Measurements from ENCODE around the gene TPCN2.

GRCh38 chr11:69099180-69099579 is 50.4 kb downstream of the TPCN2 start:
- TF ChIP-seq ZNF565 (CRISPR knock-in tag; conservative IDR thresholded peaks at IDR 0.05; ENCODE audit: low read depth) (no peak), ZFP3 (CRISPR knock-in tag; IDR thresholded peaks at IDR 0.05) (no peak), ESRRG (CRISPR knock-in tag; IDR thresholded peaks at IDR 0.05) (no peak), CSDC2 (CRISPR knock-in tag; IDR thresholded peaks at IDR 0.05) (no peak)
- TF ChIP-seq, protein P1, sequence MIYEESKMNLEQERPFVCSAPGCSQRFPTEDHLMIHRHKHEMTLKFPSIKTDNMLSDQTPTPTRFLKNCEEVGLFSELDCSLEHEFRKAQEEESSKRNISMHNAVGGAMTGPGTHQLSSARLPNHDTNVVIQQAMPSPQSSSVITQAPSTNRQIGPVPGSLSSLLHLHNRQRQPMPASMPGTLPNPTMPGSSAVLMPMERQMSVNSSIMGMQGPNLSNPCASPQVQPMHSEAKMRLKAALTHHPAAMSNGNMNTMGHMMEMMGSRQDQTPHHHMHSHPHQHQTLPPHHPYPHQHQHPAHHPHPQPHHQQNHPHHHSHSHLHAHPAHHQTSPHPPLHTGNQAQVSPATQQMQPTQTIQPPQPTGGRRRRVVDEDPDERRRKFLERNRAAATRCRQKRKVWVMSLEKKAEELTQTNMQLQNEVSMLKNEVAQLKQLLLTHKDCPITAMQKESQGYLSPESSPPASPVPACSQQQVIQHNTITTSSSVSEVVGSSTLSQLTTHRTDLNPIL (CRISPR knock-in tag; IDR thresholded peaks at IDR 0.05; ENCODE audit: low read depth): no peak
- TF ChIP-seq, protein P2, sequence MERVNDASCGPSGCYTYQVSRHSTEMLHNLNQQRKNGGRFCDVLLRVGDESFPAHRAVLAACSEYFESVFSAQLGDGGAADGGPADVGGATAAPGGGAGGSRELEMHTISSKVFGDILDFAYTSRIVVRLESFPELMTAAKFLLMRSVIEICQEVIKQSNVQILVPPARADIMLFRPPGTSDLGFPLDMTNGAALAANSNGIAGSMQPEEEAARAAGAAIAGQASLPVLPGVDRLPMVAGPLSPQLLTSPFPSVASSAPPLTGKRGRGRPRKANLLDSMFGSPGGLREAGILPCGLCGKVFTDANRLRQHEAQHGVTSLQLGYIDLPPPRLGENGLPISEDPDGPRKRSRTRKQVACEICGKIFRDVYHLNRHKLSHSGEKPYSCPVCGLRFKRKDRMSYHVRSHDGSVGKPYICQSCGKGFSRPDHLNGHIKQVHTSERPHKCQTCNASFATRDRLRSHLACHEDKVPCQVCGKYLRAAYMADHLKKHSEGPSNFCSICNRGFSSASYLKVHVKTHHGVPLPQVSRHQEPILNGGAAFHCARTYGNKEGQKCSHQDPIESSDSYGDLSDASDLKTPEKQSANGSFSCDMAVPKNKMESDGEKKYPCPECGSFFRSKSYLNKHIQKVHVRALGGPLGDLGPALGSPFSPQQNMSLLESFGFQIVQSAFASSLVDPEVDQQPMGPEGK (CRISPR knock-in tag; IDR thresholded peaks at IDR 0.05; ENCODE audit: borderline replicate concordance): no peak
